Measurements from ENCODE around the gene MMP17.
"Not testable (repeated sequence)": the region's sequence is repeated elsewhere in the genome, so short reads cannot be mapped to it uniquely, and the experiment has no call there.

The MMP17 gene

GRCh38 chr12:131872154-131873051 lies 44.2 kb downstream of the MMP17 start:
- TF ChIP-seq CTCF (IDR thresholded peaks at IDR 0.05; ENCODE audit: low read depth, low read length, missing control alignments) = no peak

DNA sequence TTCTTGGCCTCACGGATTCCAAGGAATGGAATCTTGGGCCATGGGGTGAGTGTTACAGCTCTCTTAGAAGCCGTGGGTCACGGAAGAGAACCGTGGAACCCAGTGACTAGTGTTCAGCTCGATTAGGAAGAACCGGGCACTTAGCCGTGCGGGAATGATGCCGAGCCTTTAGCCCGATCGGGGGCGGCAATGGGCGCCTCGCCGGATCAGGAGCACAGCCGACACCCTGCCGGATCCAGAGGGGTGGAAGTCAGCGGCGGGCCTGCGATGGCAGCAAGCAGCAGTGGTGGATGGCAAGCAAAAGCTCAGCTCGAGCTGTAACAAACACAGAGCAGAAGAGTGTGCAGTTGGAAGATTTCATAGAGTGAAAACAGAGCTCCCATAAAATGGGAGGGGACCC lies 45.1 kb downstream of the MMP17 start:
- H3K4me3 ChIP-seq (replicated peaks; ENCODE audit: low read depth, low read length) = no peak overlapping the region
- DNase-seq (ENCODE audit: extremely low read depth, low read depth) = no peak
- TF ChIP-seq CTCF (IDR thresholded peaks at IDR 0.05; ENCODE audit: low read depth, low read length, missing control alignments) = no peak

More at GRCh38 chr12:131872154-131873051, 44.2 kb downstream of the MMP17 start:
- no peak for DNase-seq (ENCODE audit: extremely low read depth, low read depth)
- no peak overlapping the region for H3K4me3 ChIP-seq (replicated peaks; ENCODE audit: low read depth, low read length)

DNA sequence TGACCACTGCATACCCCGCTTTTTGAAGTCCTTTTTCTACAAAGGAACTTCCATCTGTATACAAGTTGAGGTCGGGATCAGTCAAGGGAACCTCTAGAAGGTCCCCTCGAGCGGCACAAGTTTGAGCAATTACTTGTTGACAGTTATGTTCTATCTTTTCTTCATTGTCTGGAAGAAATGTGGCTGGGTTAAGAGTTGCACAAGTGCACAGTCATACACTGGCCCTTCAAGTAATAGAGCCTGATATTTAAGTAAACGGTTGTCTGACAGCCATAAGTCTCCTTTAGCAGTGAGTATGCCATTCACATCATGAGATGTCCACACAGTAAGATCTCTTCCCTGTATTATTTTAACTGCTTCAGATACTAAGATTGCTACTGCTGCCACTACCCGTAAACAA lies 46.8 kb downstream of the MMP17 start:
- not testable (repeated sequence) for DNase-seq (ENCODE audit: extremely low read depth, low read depth); H3K4me3 ChIP-seq (replicated peaks; ENCODE audit: low read depth, low read length)

DNA sequence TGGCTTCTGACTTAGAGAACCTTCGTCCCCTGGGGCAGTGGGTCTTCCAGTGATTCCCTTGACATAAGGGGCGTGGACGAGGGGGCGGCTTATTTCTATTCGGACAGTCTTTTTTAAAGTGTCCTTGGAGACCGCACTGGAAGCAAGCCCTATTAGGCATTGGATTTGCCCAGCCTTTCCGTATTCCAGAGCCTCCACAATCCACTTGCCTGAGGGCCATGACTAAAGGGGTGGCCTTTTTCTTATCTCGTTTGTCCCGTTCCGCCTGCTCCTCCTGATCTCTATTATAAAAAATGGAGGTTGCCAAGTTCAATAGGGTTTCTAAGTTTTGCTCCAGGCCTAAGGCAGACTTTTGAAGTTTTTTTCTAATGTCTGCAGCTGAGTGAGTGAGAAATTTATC lies 49.0 kb downstream of the MMP17 start:
- H3K4me3 ChIP-seq (replicated peaks; ENCODE audit: low read depth, low read length); DNase-seq (ENCODE audit: extremely low read depth, low read depth): not testable (repeated sequence)

DNA sequence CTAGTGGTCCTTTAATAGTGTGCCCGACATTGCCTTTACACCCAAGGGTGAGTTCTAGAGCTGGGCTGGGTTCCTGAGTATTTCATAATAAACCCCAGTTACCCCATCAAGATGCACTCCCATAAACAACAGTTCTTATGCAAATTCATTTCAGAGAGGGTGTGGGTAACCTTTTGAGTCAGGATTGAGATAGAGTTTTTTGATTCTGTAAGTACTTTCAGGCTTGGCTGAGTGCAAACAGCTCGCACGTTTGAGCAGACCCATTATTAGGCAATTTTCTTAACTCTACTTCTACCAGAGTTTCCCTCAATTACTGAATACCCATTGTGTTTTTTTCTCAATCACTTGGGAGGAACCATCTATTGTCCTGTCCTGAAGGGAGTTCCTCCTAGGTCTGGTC lies 50.2 kb downstream of the MMP17 start:
- H3K4me3 ChIP-seq (replicated peaks; ENCODE audit: low read depth, low read length); DNase-seq (ENCODE audit: extremely low read depth, low read depth): not testable (repeated sequence)

DNA sequence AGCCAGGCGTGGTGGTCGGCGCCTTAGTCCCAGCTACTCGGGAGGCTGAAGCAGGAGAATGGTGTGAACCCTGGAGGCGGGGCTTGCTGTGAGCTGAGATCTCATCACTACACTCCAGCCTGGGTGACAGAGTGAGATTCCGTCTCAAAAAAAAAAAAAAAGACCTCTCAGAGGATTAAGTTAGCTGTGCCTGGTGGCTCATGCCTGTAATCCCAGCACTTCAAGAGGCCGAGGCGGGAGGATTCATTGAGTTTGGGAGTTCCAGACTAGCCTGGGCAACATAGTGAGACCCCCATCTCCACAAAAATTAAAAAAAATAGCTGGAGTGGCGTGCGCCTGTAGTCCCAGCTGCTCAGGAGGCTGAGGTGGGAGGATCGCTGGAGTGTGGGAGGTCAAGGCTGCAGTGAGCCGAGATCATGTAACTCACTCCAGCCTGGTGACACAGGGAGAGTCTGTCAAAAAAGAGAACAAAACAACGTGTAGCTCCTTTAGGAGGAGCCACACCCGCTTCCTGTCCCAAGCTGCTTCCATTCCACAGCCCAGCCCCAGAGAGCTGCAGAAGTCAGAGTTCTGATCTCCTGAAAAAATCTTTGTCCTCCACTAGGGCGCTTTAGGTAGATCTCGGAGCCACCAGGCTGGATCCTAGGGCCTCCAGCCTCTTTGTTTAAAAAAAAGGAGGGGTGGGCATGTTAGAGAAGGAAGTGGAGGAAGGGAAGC lies 54.8 kb downstream of the MMP17 start:
- DNase-seq (ENCODE audit: extremely low read depth, low read depth) = no peak
- H3K4me3 ChIP-seq (replicated peaks; ENCODE audit: low read depth, low read length) = no peak overlapping the region

DNA sequence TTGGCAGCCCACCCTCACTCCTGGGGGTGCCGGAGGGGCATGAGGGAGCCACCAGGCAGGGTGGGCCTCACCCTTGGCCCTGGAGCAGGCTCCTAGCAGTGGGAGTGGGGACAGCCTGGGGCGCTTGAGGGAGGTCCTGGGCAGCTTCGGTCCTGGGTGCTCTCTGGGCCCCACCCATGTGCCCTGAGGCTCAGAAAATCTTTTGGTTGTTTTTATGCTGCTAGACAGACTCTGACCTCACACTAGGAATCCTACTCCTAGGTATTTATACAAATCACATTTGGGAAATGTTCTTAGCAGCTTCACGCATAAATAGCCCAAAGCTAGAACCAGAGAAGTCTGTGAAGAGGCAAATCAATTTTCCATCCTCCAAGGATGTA lies 55.3 kb downstream of the MMP17 start:
- no peak for TF ChIP-seq CTCF (IDR thresholded peaks at IDR 0.05; ENCODE audit: low read depth, low read length, missing control alignments)
- no peak for DNase-seq (ENCODE audit: extremely low read depth, low read depth)
- no peak overlapping the region for H3K4me3 ChIP-seq (replicated peaks; ENCODE audit: low read depth, low read length)

More for the DNA sequence above, 54.8 kb downstream of the MMP17 start:
- no peak for TF ChIP-seq CTCF (IDR thresholded peaks at IDR 0.05; ENCODE audit: low read depth, low read length, missing control alignments)

GRCh38 chr12:131885076-131885475 lies 56.9 kb downstream of the MMP17 start:
- H3K4me3 ChIP-seq (replicated peaks; ENCODE audit: low read depth, low read length); DNase-seq (ENCODE audit: extremely low read depth, low read depth): not testable (repeated sequence)
